ENCODE data around the gene GRIK5.

Gene GRIK5

DNA sequence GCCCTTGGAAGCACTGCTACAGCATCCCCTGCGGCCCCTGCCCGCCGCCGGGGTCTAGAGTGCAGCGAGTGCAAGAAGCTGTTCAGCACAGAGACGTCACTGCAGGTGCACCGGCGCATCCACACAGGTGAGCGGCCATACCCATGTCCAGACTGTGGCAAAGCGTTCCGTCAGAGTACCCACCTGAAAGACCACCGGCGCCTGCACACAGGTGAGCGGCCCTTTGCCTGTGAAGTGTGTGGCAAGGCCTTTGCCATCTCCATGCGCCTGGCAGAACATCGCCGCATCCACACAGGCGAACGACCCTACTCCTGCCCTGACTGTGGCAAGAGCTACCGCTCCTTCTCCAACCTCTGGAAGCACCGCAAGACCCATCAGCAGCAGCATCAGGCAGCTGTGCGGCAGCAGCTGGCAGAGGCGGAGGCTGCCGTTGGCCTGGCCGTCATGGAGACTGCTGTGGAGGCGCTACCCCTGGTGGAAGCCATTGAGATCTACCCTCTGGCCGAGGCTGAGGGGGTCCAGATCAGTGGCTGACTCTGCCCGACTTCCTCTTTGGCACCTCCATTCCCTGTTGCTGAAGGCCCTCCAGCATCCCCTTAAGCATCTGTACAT, 10.9 kb upstream of the GRIK5 start:
- H3K9me3 ChIP-seq (ENCODE audit: insufficient read depth, low read depth, low read length) = no peaks in the 10 kb centered on the region
- peaks cover 57% of the 10 kb centered on the region for H3K79me2 ChIP-seq (ENCODE audit: insufficient read depth, low read length)
- H3K4me2 ChIP-seq (ENCODE audit: low read depth, low read length, poor library complexity, severe bottlenecking) = no peak overlapping the region
- no peaks in the 10 kb centered on the region for H3K27me3 ChIP-seq (ENCODE audit: insufficient read depth, low read length, poor library complexity, severe bottlenecking)
- H3K4me1 ChIP-seq (ENCODE audit: insufficient read depth, low read length, poor library complexity, severe bottlenecking) = peaks cover 7% of the 10 kb centered on the region
- TF ChIP-seq EZH2phosphoT487 (IDR thresholded peaks at IDR 0.05; ENCODE audit: borderline replicate concordance) = no peak
- TF ChIP-seq, protein P1, sequence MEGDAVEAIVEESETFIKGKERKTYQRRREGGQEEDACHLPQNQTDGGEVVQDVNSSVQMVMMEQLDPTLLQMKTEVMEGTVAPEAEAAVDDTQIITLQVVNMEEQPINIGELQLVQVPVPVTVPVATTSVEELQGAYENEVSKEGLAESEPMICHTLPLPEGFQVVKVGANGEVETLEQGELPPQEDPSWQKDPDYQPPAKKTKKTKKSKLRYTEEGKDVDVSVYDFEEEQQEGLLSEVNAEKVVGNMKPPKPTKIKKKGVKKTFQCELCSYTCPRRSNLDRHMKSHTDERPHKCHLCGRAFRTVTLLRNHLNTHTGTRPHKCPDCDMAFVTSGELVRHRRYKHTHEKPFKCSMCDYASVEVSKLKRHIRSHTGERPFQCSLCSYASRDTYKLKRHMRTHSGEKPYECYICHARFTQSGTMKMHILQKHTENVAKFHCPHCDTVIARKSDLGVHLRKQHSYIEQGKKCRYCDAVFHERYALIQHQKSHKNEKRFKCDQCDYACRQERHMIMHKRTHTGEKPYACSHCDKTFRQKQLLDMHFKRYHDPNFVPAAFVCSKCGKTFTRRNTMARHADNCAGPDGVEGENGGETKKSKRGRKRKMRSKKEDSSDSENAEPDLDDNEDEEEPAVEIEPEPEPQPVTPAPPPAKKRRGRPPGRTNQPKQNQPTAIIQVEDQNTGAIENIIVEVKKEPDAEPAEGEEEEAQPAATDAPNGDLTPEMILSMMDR (conservative IDR thresholded peaks at IDR 0.05; ENCODE audit: low read length) = no peak
- H3K9me2 ChIP-seq (replicated peaks; ENCODE audit: low read depth, low read length) = no peaks in the 10 kb centered on the region
- H3F3A ChIP-seq (ENCODE audit: low read depth) = no peaks in the 10 kb centered on the region
- no peak overlapping the region for H2AFZ ChIP-seq (ENCODE audit: low read length)
- H4K20me1 ChIP-seq (ENCODE audit: insufficient read depth, low read length, poor library complexity, severe bottlenecking) = peaks cover 52% of the 10 kb centered on the region
- no peak overlapping the region for H3K4me3 ChIP-seq (ENCODE audit: low read length, poor library complexity, severe bottlenecking)
- H3K36me3 ChIP-seq (ENCODE audit: insufficient read depth, low read length) = peaks cover 38% of the 10 kb centered on the region; the same call in 1 of the 2 replicates
- H3K9ac ChIP-seq (ENCODE audit: low read depth, low read length, poor library complexity, severe bottlenecking) = no peak overlapping the region

DNA sequence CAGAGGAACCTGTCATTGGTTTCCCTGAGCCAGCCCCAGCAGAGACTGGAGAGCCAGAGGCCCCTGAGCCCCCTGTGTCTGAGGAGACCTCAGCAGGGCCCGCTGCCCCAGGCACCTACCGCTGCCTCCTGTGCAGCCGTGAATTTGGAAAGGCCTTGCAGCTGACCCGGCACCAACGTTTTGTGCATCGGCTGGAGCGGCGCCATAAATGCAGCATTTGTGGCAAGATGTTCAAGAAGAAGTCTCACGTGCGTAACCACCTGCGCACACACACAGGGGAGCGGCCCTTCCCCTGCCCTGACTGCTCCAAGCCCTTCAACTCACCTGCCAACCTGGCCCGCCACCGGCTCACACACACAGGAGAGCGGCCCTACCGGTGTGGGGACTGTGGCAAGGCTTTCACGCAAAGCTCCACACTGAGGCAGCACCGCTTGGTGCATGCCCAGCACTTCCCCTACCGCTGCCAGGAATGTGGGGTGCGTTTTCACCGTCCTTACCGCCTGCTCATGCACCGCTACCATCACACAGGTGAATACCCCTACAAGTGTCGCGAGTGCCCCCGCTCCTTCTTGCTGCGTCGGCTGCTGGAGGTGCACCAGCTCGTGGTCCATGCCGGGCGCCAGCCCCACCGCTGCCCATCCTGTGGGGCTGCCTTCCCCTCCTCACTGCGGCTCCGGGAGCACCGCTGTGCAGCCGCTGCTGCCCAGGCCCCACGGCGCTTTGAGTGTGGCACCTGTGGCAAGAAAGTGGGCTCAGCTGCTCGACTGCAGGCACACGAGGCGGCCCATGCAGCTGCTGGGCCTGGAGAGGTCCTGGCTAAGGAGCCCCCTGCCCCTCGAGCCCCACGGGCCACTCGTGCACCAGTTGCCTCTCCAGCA, 10.1 kb upstream of the GRIK5 start:
- Histone ChIP-seq H3K9ac (ENCODE audit: low read depth, low read length, poor library complexity, severe bottlenecking) (no peak overlapping the region), H3F3A (ENCODE audit: low read depth) (no peaks in the 10 kb centered on the region), H3K36me3 (ENCODE audit: insufficient read depth, low read length) (peaks cover 38% of the 10 kb centered on the region; the same call in 1 of the 2 replicates), H3K9me2 (replicated peaks; ENCODE audit: low read depth, low read length) (no peaks in the 10 kb centered on the region), H3K27me3 (ENCODE audit: insufficient read depth, low read length, poor library complexity, severe bottlenecking) (no peaks in the 10 kb centered on the region), H3K4me3 (ENCODE audit: low read length, poor library complexity, severe bottlenecking) (no peak overlapping the region), H3K4me1 (ENCODE audit: insufficient read depth, low read length, poor library complexity, severe bottlenecking) (peaks cover 7% of the 10 kb centered on the region), H3K4me2 (ENCODE audit: low read depth, low read length, poor library complexity, severe bottlenecking) (no peak overlapping the region), H2AFZ (ENCODE audit: low read length) (no peak overlapping the region), H4K20me1 (ENCODE audit: insufficient read depth, low read length, poor library complexity, severe bottlenecking) (peaks cover 52% of the 10 kb centered on the region), H3K79me2 (ENCODE audit: insufficient read depth, low read length) (peaks cover 59% of the 10 kb centered on the region), H3K9me3 (ENCODE audit: insufficient read depth, low read depth, low read length) (no peaks in the 10 kb centered on the region)
- no peak for TF ChIP-seq EZH2phosphoT487 (IDR thresholded peaks at IDR 0.05; ENCODE audit: borderline replicate concordance)

DNA sequence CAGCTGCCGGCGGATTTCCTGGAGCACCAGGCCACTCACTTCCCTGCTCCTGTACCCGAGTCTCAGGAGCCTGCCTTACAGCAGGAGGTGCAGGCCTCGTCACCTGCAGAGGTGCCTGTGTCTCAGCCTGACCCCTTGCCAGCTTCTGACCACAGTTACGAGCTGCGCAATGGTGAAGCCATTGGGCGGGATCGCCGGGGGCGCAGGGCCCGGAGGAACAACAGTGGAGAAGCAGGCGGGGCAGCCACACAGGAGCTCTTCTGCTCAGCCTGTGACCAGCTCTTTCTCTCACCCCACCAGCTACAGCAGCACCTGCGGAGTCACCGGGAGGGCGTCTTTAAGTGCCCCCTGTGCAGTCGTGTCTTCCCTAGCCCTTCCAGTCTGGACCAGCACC, 9.3 kb upstream of the GRIK5 start:
- Histone ChIP-seq H3F3A (ENCODE audit: low read depth) (no peaks in the 10 kb centered on the region), H3K79me2 (ENCODE audit: insufficient read depth, low read length) (peaks cover 67% of the 10 kb centered on the region), H3K27me3 (ENCODE audit: insufficient read depth, low read length, poor library complexity, severe bottlenecking) (no peaks in the 10 kb centered on the region), H4K20me1 (ENCODE audit: insufficient read depth, low read length, poor library complexity, severe bottlenecking) (peaks cover 52% of the 10 kb centered on the region), H2AFZ (ENCODE audit: low read length) (no peak overlapping the region), H3K9me2 (replicated peaks; ENCODE audit: low read depth, low read length) (no peaks in the 10 kb centered on the region), H3K4me2 (ENCODE audit: low read depth, low read length, poor library complexity, severe bottlenecking) (no peak overlapping the region), H3K4me3 (ENCODE audit: low read length, poor library complexity, severe bottlenecking) (no peak overlapping the region), H3K36me3 (ENCODE audit: insufficient read depth, low read length) (peaks cover 38% of the 10 kb centered on the region; the same call in 1 of the 2 replicates), H3K9me3 (ENCODE audit: insufficient read depth, low read depth, low read length) (no peaks in the 10 kb centered on the region), H3K4me1 (ENCODE audit: insufficient read depth, low read length, poor library complexity, severe bottlenecking) (peaks cover 15% of the 10 kb centered on the region), H3K9ac (ENCODE audit: low read depth, low read length, poor library complexity, severe bottlenecking) (no peak overlapping the region)
- TF ChIP-seq, protein P1 (conservative IDR thresholded peaks at IDR 0.05; ENCODE audit: low read length) = no peak
